B cell (primary cell): ENCODE results near the gene SART3. TPM values are rescaled to one million over a fixed set of nuclear protein-coding genes. Genes with fewer than 3 reads are reported as not detected.

Experiments
- ATAC-seq: fragments of 200-7000 bp; cut with Tn5 transposase; one replicate; pipeline ENCODE4 v1.10.0; 2021; ENCODE audit warnings: low read depth, mild to moderate bottlenecking, moderate number of reproducible peaks, moderate library complexity
- CTCF ChIA-PET: fragments of 350-600 bp; sonication (Branson Sonifier 250); formaldehyde crosslinking; loops from one replicate; lab custom pipeline; 2021; ENCODE audit warnings: antibody characterized with exemption, inconsistent platforms; lab: Charles Lee
- POLR2A ChIA-PET: fragments of 350-600 bp; sonication (Branson Sonifier 250); formaldehyde crosslinking; loops from one replicate; lab custom pipeline; 2021; ENCODE audit warnings: antibody characterized with exemption; lab: Charles Lee
- DNase-seq: peaks from one replicate; pipeline ENCODE4 v3.0.0; 2013
- H2AFZ ChIP-seq: 2 replicates; pipeline ENCODE4 v1.6.1; 2012; ENCODE audit warnings: mild to moderate bottlenecking, low read depth, low read length; ENCODE audit not compliant: insufficient read depth, poor library complexity, severe bottlenecking
- H3K27ac ChIP-seq, 2 donors: 1 replicate in 1 of 2; 2 replicates in 1 of 2; pipeline ENCODE4 v1.5.1; 2012 to 2013; ENCODE audit warnings: low read length in 2 of 2, mild to moderate bottlenecking in 2 of 2, moderate library complexity in 1 of 2
- H3K27me3 ChIP-seq, 4 experiments: fragments of 200-600 bp in 1 of 4; sonication (generic) in 1 of 4; replicated peaks in 1 of 4; 1 replicate in 2 of 4; 2 replicates in 2 of 4; pipeline versions ENCODE4 v1.6.1 to v1.7.0; 2013 to 2016; ENCODE audit warnings: low read length in 3 of 4, mild to moderate bottlenecking in 2 of 4, mixed read lengths in 1 of 4, moderate library complexity in 1 of 4; ENCODE audit not compliant: insufficient read depth in 4 of 4, control insufficient read depth in 3 of 4; ENCODE audit errors: control extremely low read depth in 1 of 4
- H3K36me3 ChIP-seq, 2 experiments: replicated peaks in 1 of 2; 1 replicate in 1 of 2; 2 replicates in 1 of 2; pipeline versions ENCODE4 v1.6.1 to v1.7.1; 2013; ENCODE audit warnings: low read length in 1 of 2; ENCODE audit not compliant: insufficient read depth in 2 of 2, control insufficient read depth in 1 of 2; ENCODE audit errors: control extremely low read depth in 1 of 2, extremely low read depth in 1 of 2
- H3K4me1 ChIP-seq, 2 donors: fragments of 200-600 bp in 1 of 2; sonication (generic) in 1 of 2; 1 replicate in 1 of 2; 2 replicates in 1 of 2; pipeline versions ENCODE4 v1.5.1 to v1.6.1; 2013 to 2017; ENCODE audit warnings: low read length in 2 of 2; ENCODE audit not compliant: control insufficient read depth in 2 of 2, insufficient read depth in 2 of 2
- H3K4me2 ChIP-seq: replicated peaks from 2 replicates; pipeline ENCODE3; 2012; ENCODE audit warnings: mild to moderate bottlenecking, low read depth, low read length; ENCODE audit not compliant: poor library complexity, severe bottlenecking
- H3K4me3 ChIP-seq, 5 experiments: fragments of 200-600 bp in 1 of 5; sonication (generic) in 1 of 5; 1 replicate in 3 of 5; 2 replicates in 2 of 5; pipeline versions ENCODE4 v1.5.1 to v1.7.0; 2011 to 2016; ENCODE audit warnings: low read length in 4 of 5, mild to moderate bottlenecking in 4 of 5, low read depth in 2 of 5, control low read depth in 1 of 5, moderate library complexity in 1 of 5; ENCODE audit not compliant: insufficient read depth in 1 of 5; ENCODE audit errors: control extremely low read depth in 1 of 5, extremely low read depth in 1 of 5
- H3K79me2 ChIP-seq: fragments of 200-600 bp; sonication (generic); one replicate; pipeline ENCODE4 v1.6.0; 2016; ENCODE audit warnings: low read length; ENCODE audit not compliant: control insufficient read depth, insufficient read depth
- H3K9ac ChIP-seq: fragments of 200-600 bp; sonication (generic); 2 replicates; pipeline ENCODE4 v1.6.1; 2017; ENCODE audit warnings: mild to moderate bottlenecking, low read length, moderate library complexity
- H3K9me3 ChIP-seq, 3 donors: one replicate each; pipeline versions ENCODE4 v1.6.1 to v1.7.1; 2013; ENCODE audit warnings: low read length in 2 of 3; ENCODE audit not compliant: control insufficient read depth in 2 of 3, insufficient read depth in 1 of 3; ENCODE audit errors: control extremely low read depth in 1 of 3
- H4K20me1 ChIP-seq: 2 replicates; pipeline ENCODE4 v1.6.0; 2012; ENCODE audit warnings: mild to moderate bottlenecking, low read length; ENCODE audit not compliant: insufficient read depth, control insufficient read depth, poor library complexity, severe bottlenecking
- H3K27ac Mint-ChIP-seq: one replicate; pipeline ENCODE4 v1.8.0; 2021; ENCODE audit warnings: mixed read lengths
- H3K27me3 Mint-ChIP-seq: one replicate; pipeline ENCODE4 v1.8.0; 2021; ENCODE audit warnings: mixed read lengths
- H3K4me1 Mint-ChIP-seq: one replicate; pipeline ENCODE4 v1.8.0; 2021; ENCODE audit warnings: mixed read lengths
- H3K4me3 Mint-ChIP-seq: one replicate; pipeline ENCODE4 v1.8.0; 2021; ENCODE audit warnings: mixed read lengths
- H3K9me3 Mint-ChIP-seq: one replicate; pipeline ENCODE4 v1.8.0; 2022; ENCODE audit warnings: mixed read lengths; ENCODE audit not compliant: insufficient read depth
- CTCF ChIP-seq: fragments of 200-600 bp; IDR thresholded peaks from one replicate; pipeline ENCODE4 v1.8.0; 2022; ENCODE audit warnings: antibody characterized with exemption, mild to moderate bottlenecking
- EZH2 ChIP-seq: IDR thresholded peaks from 2 replicates; pipeline ENCODE4 v1.6.1; 2012; ENCODE audit warnings: borderline replicate concordance, low read depth, mild to moderate bottlenecking, moderate library complexity, low read length; ENCODE audit not compliant: insufficient read depth, poor library complexity, severe bottlenecking
- WGBS: methylation state at CpG from one replicate; pipeline ENCODE4 v1.1.5; 2013; ENCODE audit warnings: missing lambda C conversion rate; ENCODE audit not compliant: insufficient coverage; 5-methylcytosine and 5-hydroxymethylcytosine counted together
- intact Hi-C: fragments of 100-400 bp; cut with micrococcal nuclease; formaldehyde crosslinking; loops from one replicate; pipeline ENCODE4 v1.10.0; 2022
- polyA plus RNA-seq: library from polyadenylated mRNA; depleted of rRNA; stranded (reverse); fragments of >200 nt; gene quantifications from 2 replicates; pipeline ENCODE4 v1.2.3, GENCODE V29; 2012
- total RNA-seq, 2 donors: library from RNA; stranded (reverse); fragments of 120-200 nt in 1 of 2; gene quantifications; 1 replicate in 1 of 2; 2 replicates in 1 of 2; pipeline versions ENCODE4 v1.2.3 to v1.2.4, GENCODE V29; 2013 to 2022

SART3 gene
- total and polyA plus RNA-seq, 2 donors (not counting 1 experiment from before 2014, with no cell fraction given): 24.1 to 131 TPM

GRCh38 chr12:108594960-108595710, 34.2 kb upstream of the SART3 start:
- no peak for ATAC-seq

More at GRCh38 chr12:108594960-108595710, 34.2 kb upstream of the SART3 start:
- no peak for TF ChIP-seq CTCF
- no peak for TF ChIP-seq EZH2
- Histone ChIP-seq H4K20me1 (no peaks in the 10 kb centered on the region), H3K27ac (no peak overlapping the region), H3K79me2 (no peaks in the 10 kb centered on the region), H2AFZ (no peak overlapping the region), H3K9ac (no peak overlapping the region), H3K4me1 (no peaks in the 10 kb centered on the region), H3K27me3 (no peaks in the 10 kb centered on the region), H3K36me3 (no peaks in the 10 kb centered on the region), H3K4me2 (no peak overlapping the region), H3K9me3 (no peaks in the 10 kb centered on the region), H3K4me3 (no peak overlapping the region)
- ChIA-PET POLR2A (no interaction called here), CTCF (interaction anchor here (0.6 to 1.8 kb wide), 2 partner anchors 23 to 355 kb away, joined by 4 to 6 read pairs; no protein-coding TSS in a partner anchor)
- intact Hi-C loops: no loop called here
- no peak for DNase-seq
- Mint-ChIP-seq H3K27ac (no peak overlapping the region), H3K4me1 (no peaks in the 10 kb centered on the region), H3K27me3 (no peaks in the 10 kb centered on the region), H3K4me3 (no peak overlapping the region), H3K9me3 (no peaks in the 10 kb centered on the region)
- WGBS: 94% methylated on average over 7 of the region's 7 CpGs
